ENCODE measurements around the gene XYLT2. TPM values are rescaled to one million over a fixed set of nuclear protein-coding genes. Genes with fewer than 3 reads are reported as not detected.
A peak's percentile ranks its signal among the peaks of the same experiment; 100 is the strongest.

XYLT2 gene
- total and polyA plus RNA-seq, 4 donors = 15.3 to 35.9 (median 21.0) TPM

GRCh38 chr17:50371526-50371925 is 25.6 kb downstream of the XYLT2 start:
- H3K36me3 ChIP-seq (ENCODE audit: control insufficient read depth, insufficient read depth, low read length) = peaks cover 34% of the 10 kb centered on the region
- 100% methylated on average over 2 of the region's 2 CpGs for WGBS (ENCODE audit: insufficient coverage)
- H3K27ac ChIP-seq (ENCODE audit: low read depth, low read length) = no peak overlapping the region
- no peak overlapping the region for H3K4me3 ChIP-seq (ENCODE audit: low read depth, low read length)
- H3K9me3 ChIP-seq (ENCODE audit: control insufficient read depth, insufficient read depth, low read length) = no peaks in the 10 kb centered on the region
- DNase-seq (ENCODE audit: low read depth in 4 of 6, low spot score in 6 of 6) = no peak
- H3K27me3 ChIP-seq (ENCODE audit: control insufficient read depth, insufficient read depth, low read length) = no peaks in the 10 kb centered on the region
- peaks cover 11% of the 10 kb centered on the region for H3K4me1 ChIP-seq (ENCODE audit: control insufficient read depth, insufficient read depth, low read length)

- peaks cover 27% of the 10 kb centered on the region for H3K36me3 ChIP-seq (ENCODE audit: control insufficient read depth, insufficient read depth, low read length)
- no peaks in the 10 kb centered on the region for H3K9me3 ChIP-seq (ENCODE audit: control insufficient read depth, insufficient read depth, low read length)
- peak overlapping the region; percentile 100 for H3K4me3 ChIP-seq (ENCODE audit: low read depth, low read length)
- H3K4me1 ChIP-seq (ENCODE audit: control insufficient read depth, insufficient read depth, low read length) = peaks cover 11% of the 10 kb centered on the region
- 12% methylated on average over 11 of the region's 14 CpGs for WGBS (ENCODE audit: insufficient coverage)
- H3K27me3 ChIP-seq (ENCODE audit: control insufficient read depth, insufficient read depth, low read length) = no peaks in the 10 kb centered on the region
- DNase-seq (ENCODE audit: low read depth in 4 of 6, low spot score in 6 of 6) = no peak
- H3K27ac ChIP-seq (ENCODE audit: low read depth, low read length) = peak overlapping the region; percentile 96
Measured at GRCh38 chr17:50372222-50372757, 26.4 kb downstream of the XYLT2 start.

GRCh38 chr17:50372758-50373556 is 27.0 kb downstream of the XYLT2 start, which contains the start of the genes EME1 and MRPL27:
Gene EME1 (plus strand): TSS chr17:50373229. CDS start chr17:50375209, 1,980 bp downstream.
Gene MRPL27 (minus strand): TSS chr17:50373184. CDS start chr17:50373170, 14 bp downstream.
- peak within 1 kb of the TSS; percentile 96 for H3K27ac ChIP-seq (ENCODE audit: low read depth, low read length)
- WGBS (ENCODE audit: insufficient coverage) = 0% methylated on average over 38 of the region's 42 CpGs
- DNase-seq (ENCODE audit: low read depth in 4 of 6, low spot score in 6 of 6) = peak; percentile 74 to 97 (median 92)
- H3K4me3 ChIP-seq (ENCODE audit: low read depth, low read length) = peak within 1 kb of the TSS; percentile 100
- peaks cover 20% of the 10 kb centered on the region for H3K36me3 ChIP-seq (ENCODE audit: control insufficient read depth, insufficient read depth, low read length)
- no peaks in the 10 kb centered on the region for H3K9me3 ChIP-seq (ENCODE audit: control insufficient read depth, insufficient read depth, low read length)
- peaks cover 11% of the 10 kb centered on the region for H3K4me1 ChIP-seq (ENCODE audit: control insufficient read depth, insufficient read depth, low read length)
- no peaks in the 10 kb centered on the region for H3K27me3 ChIP-seq (ENCODE audit: control insufficient read depth, insufficient read depth, low read length)

- H3K4me1 ChIP-seq (ENCODE audit: control insufficient read depth, insufficient read depth, low read length) = peaks cover 11% of the 10 kb centered on the region
- DNase-seq (ENCODE audit: low read depth in 4 of 6, low spot score in 6 of 6) = no peak
- no peaks in the 10 kb centered on the region for H3K27me3 ChIP-seq (ENCODE audit: control insufficient read depth, insufficient read depth, low read length)
- H3K36me3 ChIP-seq (ENCODE audit: control insufficient read depth, insufficient read depth, low read length) = peaks cover 17% of the 10 kb centered on the region
- no peak overlapping the region for H3K4me3 ChIP-seq (ENCODE audit: low read depth, low read length)
- no CpG with 5 or more reads among the region's 2 CpGs for WGBS (ENCODE audit: insufficient coverage)
- H3K27ac ChIP-seq (ENCODE audit: low read depth, low read length) = no peak overlapping the region
- H3K9me3 ChIP-seq (ENCODE audit: control insufficient read depth, insufficient read depth, low read length) = no peaks in the 10 kb centered on the region
Measured at GRCh38 chr17:50373705-50374104, 27.8 kb downstream of the XYLT2 start.

- DNase-seq (ENCODE audit: low read depth in 4 of 6, low spot score in 6 of 6) = no peak
- no peak overlapping the region for H3K4me3 ChIP-seq (ENCODE audit: low read depth, low read length)
- H3K36me3 ChIP-seq (ENCODE audit: control insufficient read depth, insufficient read depth, low read length) = peaks cover 11% of the 10 kb centered on the region
- H3K9me3 ChIP-seq (ENCODE audit: control insufficient read depth, insufficient read depth, low read length) = no peaks in the 10 kb centered on the region
- no peaks in the 10 kb centered on the region for H3K27me3 ChIP-seq (ENCODE audit: control insufficient read depth, insufficient read depth, low read length)
- WGBS (ENCODE audit: insufficient coverage) = 70% methylated on average over 1 of the region's 5 CpGs
- H3K27ac ChIP-seq (ENCODE audit: low read depth, low read length) = no peak overlapping the region
- peaks cover 11% of the 10 kb centered on the region for H3K4me1 ChIP-seq (ENCODE audit: control insufficient read depth, insufficient read depth, low read length)
Measured at GRCh38 chr17:50375858-50376538, 30.1 kb downstream of the XYLT2 start.

GRCh38 chr17:50379351-50380132 is 33.6 kb downstream of the XYLT2 start:
- Histone ChIP-seq H3K4me1 (ENCODE audit: control insufficient read depth, insufficient read depth, low read length) (no peaks in the 10 kb centered on the region), H3K36me3 (ENCODE audit: control insufficient read depth, insufficient read depth, low read length) (peaks cover 34% of the 10 kb centered on the region), H3K27ac (ENCODE audit: low read depth, low read length) (no peak overlapping the region), H3K27me3 (ENCODE audit: control insufficient read depth, insufficient read depth, low read length) (no peaks in the 10 kb centered on the region), H3K4me3 (ENCODE audit: low read depth, low read length) (no peak overlapping the region), H3K9me3 (ENCODE audit: control insufficient read depth, insufficient read depth, low read length) (no peaks in the 10 kb centered on the region)
- no peak for DNase-seq (ENCODE audit: low read depth in 4 of 6, low spot score in 6 of 6)
- 98% methylated on average over 4 of the region's 6 CpGs for WGBS (ENCODE audit: insufficient coverage)

GRCh38 chr17:50380369-50381259 is 34.7 kb downstream of the XYLT2 start:
- H3K27ac ChIP-seq (ENCODE audit: low read depth, low read length) = no peak overlapping the region
- no peaks in the 10 kb centered on the region for H3K27me3 ChIP-seq (ENCODE audit: control insufficient read depth, insufficient read depth, low read length)
- WGBS (ENCODE audit: insufficient coverage) = 98% methylated on average over 10 of the region's 13 CpGs
- no peaks in the 10 kb centered on the region for H3K9me3 ChIP-seq (ENCODE audit: control insufficient read depth, insufficient read depth, low read length)
- H3K36me3 ChIP-seq (ENCODE audit: control insufficient read depth, insufficient read depth, low read length) = peaks cover 45% of the 10 kb centered on the region
- H3K4me3 ChIP-seq (ENCODE audit: low read depth, low read length) = no peak overlapping the region
- H3K4me1 ChIP-seq (ENCODE audit: control insufficient read depth, insufficient read depth, low read length) = no peaks in the 10 kb centered on the region
- no peak for DNase-seq (ENCODE audit: low read depth in 4 of 6, low spot score in 6 of 6)

- 90% methylated on average over 3 of the region's 7 CpGs for WGBS (ENCODE audit: insufficient coverage)
- no peak overlapping the region for H3K4me3 ChIP-seq (ENCODE audit: low read depth, low read length)
- DNase-seq (ENCODE audit: low read depth in 4 of 6, low spot score in 6 of 6) = no peak
- no peak overlapping the region for H3K27ac ChIP-seq (ENCODE audit: low read depth, low read length)
- no peaks in the 10 kb centered on the region for H3K4me1 ChIP-seq (ENCODE audit: control insufficient read depth, insufficient read depth, low read length)
- peaks cover 48% of the 10 kb centered on the region for H3K36me3 ChIP-seq (ENCODE audit: control insufficient read depth, insufficient read depth, low read length)
- no peaks in the 10 kb centered on the region for H3K9me3 ChIP-seq (ENCODE audit: control insufficient read depth, insufficient read depth, low read length)
- no peaks in the 10 kb centered on the region for H3K27me3 ChIP-seq (ENCODE audit: control insufficient read depth, insufficient read depth, low read length)
Measured at GRCh38 chr17:50381260-50381815, 35.4 kb downstream of the XYLT2 start.
